Measurements from ENCODE around the gene MIB2.
A peak's percentile ranks its signal among the peaks of the same experiment; 100 is the strongest.
"Not testable (repeated sequence)": the region's sequence is repeated elsewhere in the genome, so short reads cannot be mapped to it uniquely, and the experiment has no call there.

MIB2 gene

GRCh38 chr1:1582585-1583346, 32.5 kb upstream of the MIB2 start:
- no peak for FAIRE-seq

GRCh38 chr1:1583347-1584010, 31.8 kb upstream of the MIB2 start:
- DNase-seq (ENCODE audit: insufficient read length, low spot score): no peak
- FAIRE-seq: no peak
- TF ChIP-seq POLR2AphosphoS5 (IDR thresholded peaks at IDR 0.05; ENCODE audit: low read depth, low read length): no peak

More at GRCh38 chr1:1582585-1583346, 32.5 kb upstream of the MIB2 start:
- TF ChIP-seq SPI1 (IDR thresholded peaks at IDR 0.05; ENCODE audit: low read depth, low read length) (peak; percentile 75), POU2F2 (IDR thresholded peaks at IDR 0.05; ENCODE audit: low read depth, low read length) (no peak)
- DNase-seq (ENCODE audit: insufficient read length, low spot score): no peak

- FAIRE-seq (no peak), DNase-seq (ENCODE audit: insufficient read length, low spot score) (no peak)
- no peak for TF ChIP-seq POLR2A (IDR thresholded peaks at IDR 0.05; ENCODE audit: low read depth, low read length)
- no peak for TF ChIP-seq TAF1 (IDR thresholded peaks at IDR 0.05; ENCODE audit: low read depth, low read length)
- no peak for TF ChIP-seq POU2F2 (IDR thresholded peaks at IDR 0.05; ENCODE audit: low read depth, low read length)
- TF ChIP-seq SPI1 (IDR thresholded peaks at IDR 0.05; ENCODE audit: low read depth, low read length): no peak
Measured at GRCh38 chr1:1591452-1591851, 23.8 kb upstream of the MIB2 start.

GRCh38 chr1:1593834-1594601, 21.3 kb upstream of the MIB2 start:
- DNase-seq (ENCODE audit: insufficient read length, low spot score) (no peak), FAIRE-seq (no peak)
- TF ChIP-seq POLR2A (IDR thresholded peaks at IDR 0.05; ENCODE audit: low read depth, low read length): no peak
- no peak for TF ChIP-seq SPI1 (IDR thresholded peaks at IDR 0.05; ENCODE audit: low read depth, low read length)
- no peak for TF ChIP-seq POLR2AphosphoS5 (IDR thresholded peaks at IDR 0.05; ENCODE audit: low read depth, low read length)
- no peak for TF ChIP-seq PAX5 (IDR thresholded peaks at IDR 0.05; ENCODE audit: insufficient read depth, low read length, severe bottlenecking)
- no peak for TF ChIP-seq POU2F2 (IDR thresholded peaks at IDR 0.05; ENCODE audit: low read depth, low read length)
- TF ChIP-seq TAF1 (IDR thresholded peaks at IDR 0.05; ENCODE audit: low read depth, low read length): no peak

GRCh38 chr1:1594602-1595260, 20.6 kb upstream of the MIB2 start:
- no peak for FAIRE-seq
- DNase-seq (ENCODE audit: insufficient read length, low spot score): no peak
- no peak for TF ChIP-seq TAF1 (IDR thresholded peaks at IDR 0.05; ENCODE audit: low read depth, low read length)

GRCh38 chr1:1595341-1595740, 20.0 kb upstream of the MIB2 start:
- FAIRE-seq: not testable (repeated sequence)

GRCh38 chr1:1596493-1597274, 18.6 kb upstream of the MIB2 start:
- FAIRE-seq (no peak), DNase-seq (ENCODE audit: insufficient read length, low spot score) (no peak)
- TF ChIP-seq PAX5 (IDR thresholded peaks at IDR 0.05; ENCODE audit: insufficient read depth, low read length, severe bottlenecking) (no peak), POLR2AphosphoS5 (IDR thresholded peaks at IDR 0.05; ENCODE audit: low read depth, low read length) (no peak), TAF1 (IDR thresholded peaks at IDR 0.05; ENCODE audit: low read depth, low read length) (no peak), POLR2A (IDR thresholded peaks at IDR 0.05; ENCODE audit: low read depth, low read length) (no peak), POU2F2 (IDR thresholded peaks at IDR 0.05; ENCODE audit: low read depth, low read length) (no peak), SPI1 (IDR thresholded peaks at IDR 0.05; ENCODE audit: low read depth, low read length) (no peak)

More at GRCh38 chr1:1595341-1595740, 20.0 kb upstream of the MIB2 start:
- DNase-seq (ENCODE audit: insufficient read length, low spot score): not testable (repeated sequence)

GRCh38 chr1:1597275-1597930, 17.9 kb upstream of the MIB2 start:
- peak; percentile 35 for TF ChIP-seq PAX5 (IDR thresholded peaks at IDR 0.05; ENCODE audit: insufficient read depth, low read length, severe bottlenecking)
- no peak for TF ChIP-seq SPI1 (IDR thresholded peaks at IDR 0.05; ENCODE audit: low read depth, low read length)
- TF ChIP-seq POLR2A (IDR thresholded peaks at IDR 0.05; ENCODE audit: low read depth, low read length): no peak
- no peak for TF ChIP-seq POU2F2 (IDR thresholded peaks at IDR 0.05; ENCODE audit: low read depth, low read length)
- DNase-seq (ENCODE audit: insufficient read length, low spot score) (peak; percentile 46), FAIRE-seq (peak; percentile 13)

GRCh38 chr1:1598051-1598719, 17.1 kb upstream of the MIB2 start:
- no peak for TF ChIP-seq POU2F2 (IDR thresholded peaks at IDR 0.05; ENCODE audit: low read depth, low read length)
- TF ChIP-seq TAF1 (IDR thresholded peaks at IDR 0.05; ENCODE audit: low read depth, low read length): no peak
- no peak for TF ChIP-seq PAX5 (IDR thresholded peaks at IDR 0.05; ENCODE audit: insufficient read depth, low read length, severe bottlenecking)
- TF ChIP-seq POLR2AphosphoS5 (IDR thresholded peaks at IDR 0.05; ENCODE audit: low read depth, low read length): no peak
- TF ChIP-seq SPI1 (IDR thresholded peaks at IDR 0.05; ENCODE audit: low read depth, low read length): no peak
- no peak for TF ChIP-seq POLR2A (IDR thresholded peaks at IDR 0.05; ENCODE audit: low read depth, low read length)
- FAIRE-seq: no peak
- DNase-seq (ENCODE audit: insufficient read length, low spot score): no peak

All from GM12891 (cell line).